WTC11 (cell line): ENCODE data around the gene KRTAP3-2. TPM values are rescaled to one million over a fixed set of nuclear protein-coding genes. Genes with fewer than 3 reads are reported as not detected.

Experiments
- ATAC-seq: fragments of 200-7000 bp; cut with Tn5 transposase; 2 replicates; pipeline ENCODE4 v1.10.0; 2021; ENCODE audit warnings: mild to moderate bottlenecking, moderate library complexity
- CTCF ChIA-PET: fragments of 300-600 bp; sonication (Branson Sonifier 250); formaldehyde crosslinking; loops from one replicate; lab custom pipeline; 2021; ENCODE audit warnings: antibody characterized with exemption; lab: Charles Lee
- POLR2A ChIA-PET: fragments of 350-600 bp; sonication (Branson Sonifier 250); formaldehyde crosslinking; loops from one replicate; lab custom pipeline; 2021; ENCODE audit warnings: antibody characterized with exemption; lab: Charles Lee
- DNase-seq: peaks from one replicate; pipeline ENCODE4 v3.0.0; 2021; ENCODE audit warnings: low spot score
- H3K27ac Mint-ChIP-seq: 2 replicates; pipeline ENCODE4 v1.8.0; 2021; ENCODE audit warnings: mixed read lengths
- H3K27me3 Mint-ChIP-seq: 2 replicates; pipeline ENCODE4 v1.8.0; 2021; ENCODE audit warnings: low read depth, mild to moderate bottlenecking, moderate library complexity, mixed read lengths
- H3K36me3 Mint-ChIP-seq: 2 replicates; pipeline ENCODE4 v1.8.0; 2021; ENCODE audit warnings: mixed read lengths
- H3K4me1 Mint-ChIP-seq: 2 replicates; pipeline ENCODE4 v1.8.0; 2022; ENCODE audit warnings: mixed read lengths
- H3K4me3 Mint-ChIP-seq: 2 replicates; pipeline ENCODE4 v1.8.0; 2021; ENCODE audit warnings: mild to moderate bottlenecking, moderate library complexity, mixed read lengths
- H3K9me3 Mint-ChIP-seq: 2 replicates; pipeline ENCODE4 v1.8.0; 2021; ENCODE audit warnings: mixed read lengths
- CREB1 ChIP-seq: sonication (generic); formaldehyde crosslinking; IDR thresholded peaks from 2 replicates; pipeline ENCODE4 v1.8.0; 2023; ENCODE audit warnings: mild to moderate bottlenecking, missing genetic modification reagents
- ESRRA ChIP-seq: sonication (generic); formaldehyde crosslinking; IDR thresholded peaks from 2 replicates; pipeline ENCODE4 v1.8.1; 2022; ENCODE audit warnings: mild to moderate bottlenecking, missing genetic modification reagents, borderline replicate concordance
- FOXK1 ChIP-seq: sonication (generic); formaldehyde crosslinking; IDR thresholded peaks from 2 replicates; pipeline ENCODE4 v1.8.0; 2022; ENCODE audit warnings: mild to moderate bottlenecking, moderate library complexity, missing genetic modification reagents
- FOXP1 ChIP-seq: sonication (generic); formaldehyde crosslinking; IDR thresholded peaks from 2 replicates; pipeline ENCODE4 v1.8.0; 2022; ENCODE audit warnings: missing genetic modification reagents, mild to moderate bottlenecking, moderate library complexity, borderline replicate concordance
- GABPB1 ChIP-seq: sonication (generic); formaldehyde crosslinking; IDR thresholded peaks from 2 replicates; pipeline ENCODE4 v1.8.1; 2023; ENCODE audit warnings: mild to moderate bottlenecking, missing genetic modification reagents
- GRHL2 ChIP-seq: fragments of 250-450 bp; sonication (Bioruptor Pico); IDR thresholded peaks from 2 replicates; pipeline ENCODE4 v1.8.0; 2022; ENCODE audit warnings: mild to moderate bottlenecking, moderate library complexity; ENCODE audit not compliant: insufficient replicate concordance, severe bottlenecking
- NR1H2 ChIP-seq: sonication (generic); formaldehyde crosslinking; IDR thresholded peaks from 2 replicates; pipeline ENCODE4 v1.9.0; 2021; ENCODE audit warnings: mild to moderate bottlenecking, moderate library complexity, missing genetic modification reagents
- NR3C1 ChIP-seq: sonication (generic); formaldehyde crosslinking; conservative IDR thresholded peaks from 2 replicates; pipeline ENCODE4 v1.8.1; 2023; ENCODE audit warnings: low read depth, mild to moderate bottlenecking, missing genetic modification reagents
- SMAD4 ChIP-seq: sonication (generic); formaldehyde crosslinking; IDR thresholded peaks from 2 replicates; pipeline ENCODE4 v1.8.0; 2022; ENCODE audit warnings: mild to moderate bottlenecking, missing genetic modification reagents
- SP1 ChIP-seq: sonication (generic); formaldehyde crosslinking; conservative IDR thresholded peaks from 2 replicates; pipeline ENCODE4 v1.8.1; 2022; ENCODE audit warnings: missing genetic modification reagents
- ZNF121 ChIP-seq: sonication (generic); formaldehyde crosslinking; IDR thresholded peaks from 2 replicates; pipeline ENCODE4 v1.8.0; 2023; ENCODE audit warnings: missing genetic modification reagents
- ZNF232 ChIP-seq: sonication (generic); formaldehyde crosslinking; IDR thresholded peaks from 2 replicates; pipeline ENCODE4 v1.8.0; 2022; ENCODE audit warnings: mild to moderate bottlenecking, missing genetic modification reagents
- ZNF317 ChIP-seq: sonication (generic); formaldehyde crosslinking; IDR thresholded peaks from 2 replicates; pipeline ENCODE4 v1.8.1; 2023; ENCODE audit warnings: low read depth, mild to moderate bottlenecking, moderate library complexity, missing genetic modification reagents, borderline replicate concordance
- ZNF671 ChIP-seq: fragments of 250-450 bp; sonication (Bioruptor Pico); IDR thresholded peaks from 2 replicates; pipeline ENCODE4 v1.8.0; 2021; ENCODE audit warnings: mild to moderate bottlenecking
- total RNA-seq: library from RNA; stranded (reverse); gene quantifications from 3 replicates; pipeline ENCODE4 v1.2.3, GENCODE V29; 2021
- TF ChIP-seq, protein P1 (sequence below): sonication (generic); formaldehyde crosslinking; IDR thresholded peaks from 2 replicates; pipeline ENCODE4 v1.8.1; 2023; ENCODE audit warnings: mild to moderate bottlenecking, missing genetic modification reagents, moderate library complexity
- TF ChIP-seq, protein P2 (sequence below): sonication (generic); formaldehyde crosslinking; IDR thresholded peaks from 2 replicates; pipeline ENCODE4 v1.8.0; 2022; ENCODE audit warnings: mild to moderate bottlenecking, missing genetic modification reagents
- TF ChIP-seq, protein P3 (sequence below): sonication (generic); formaldehyde crosslinking; IDR thresholded peaks from 2 replicates; pipeline ENCODE4 v1.8.1; 2023; ENCODE audit warnings: mild to moderate bottlenecking, missing genetic modification reagents
- TF ChIP-seq, protein P4 (sequence below): sonication (generic); formaldehyde crosslinking; IDR thresholded peaks from 2 replicates; pipeline ENCODE4 v1.8.1; 2023; ENCODE audit warnings: mild to moderate bottlenecking, moderate library complexity, missing genetic modification reagents
- TF ChIP-seq, protein P5 (sequence below): fragments of 250-450 bp; sonication (Bioruptor Pico); IDR thresholded peaks from 2 replicates; pipeline ENCODE4 v1.9.0; 2021; ENCODE audit warnings: mild to moderate bottlenecking

KRTAP3-2 gene
- total RNA-seq, 1 experiment from 2014 or later = not detected

DNA sequence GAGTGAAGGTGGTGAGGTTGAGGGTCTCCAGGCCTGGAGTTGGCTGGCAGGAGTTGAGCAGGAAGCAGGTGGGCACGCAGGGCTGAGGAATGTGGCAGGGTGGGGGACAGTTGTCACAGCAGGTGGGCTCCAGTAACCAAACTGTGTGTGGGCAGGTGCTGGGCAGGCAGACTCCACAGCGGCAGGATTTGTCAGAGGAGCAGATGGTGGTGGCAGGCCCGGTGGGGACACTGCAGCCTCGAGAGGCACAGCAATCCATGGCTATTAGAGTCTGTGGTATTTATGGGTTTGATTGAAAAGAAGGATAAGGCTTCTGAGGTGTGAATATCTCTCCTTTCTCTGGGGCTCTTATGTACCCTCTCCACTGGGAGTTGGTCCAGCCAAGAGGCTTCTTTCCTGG is 5.9 kb downstream of the KRTAP3-2 start, which contains the start of gene KRTAP3-3 (continued):
- TF ChIP-seq SMAD4 (CRISPR knock-in tag) = no peak
- no peak for TF ChIP-seq FOXP1 (CRISPR knock-in tag)

DNA sequence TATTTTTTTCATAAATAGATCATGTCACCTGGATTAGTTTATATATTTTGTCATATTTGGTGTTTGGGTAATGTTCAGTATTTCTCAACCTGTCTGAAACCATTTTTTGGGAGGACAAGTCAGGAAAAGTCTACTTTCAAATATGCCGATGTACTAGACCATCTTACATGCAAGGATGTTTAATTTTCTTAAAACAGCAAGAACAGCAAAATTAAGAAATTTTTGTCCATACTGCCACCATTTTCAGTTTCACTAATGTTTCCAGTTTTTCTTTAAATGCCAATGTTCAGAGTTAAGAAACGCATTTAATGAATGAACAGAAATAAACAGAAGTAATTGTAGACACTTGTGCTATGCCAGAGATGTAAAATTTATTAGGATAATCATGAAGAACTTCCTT is 6.6 kb downstream of the KRTAP3-2 start:
- no peak for DNase-seq
- ChIA-PET POLR2A (no interaction called here), CTCF (no interaction called here)
- no peaks in the 10 kb centered on the region for H3K27me3 Mint-ChIP-seq
- ATAC-seq = no peak
- TF ChIP-seq CREB1 (CRISPR knock-in tag) = no peak
- H3K27ac Mint-ChIP-seq = no peak overlapping the region
- H3K4me3 Mint-ChIP-seq = no peak overlapping the region
- H3K36me3 Mint-ChIP-seq = no peaks in the 10 kb centered on the region
- H3K9me3 Mint-ChIP-seq = peaks cover 6% of the 10 kb centered on the region
- H3K4me1 Mint-ChIP-seq = peaks cover 7% of the 10 kb centered on the region; the same call in 1 of the 2 replicates

DNA sequence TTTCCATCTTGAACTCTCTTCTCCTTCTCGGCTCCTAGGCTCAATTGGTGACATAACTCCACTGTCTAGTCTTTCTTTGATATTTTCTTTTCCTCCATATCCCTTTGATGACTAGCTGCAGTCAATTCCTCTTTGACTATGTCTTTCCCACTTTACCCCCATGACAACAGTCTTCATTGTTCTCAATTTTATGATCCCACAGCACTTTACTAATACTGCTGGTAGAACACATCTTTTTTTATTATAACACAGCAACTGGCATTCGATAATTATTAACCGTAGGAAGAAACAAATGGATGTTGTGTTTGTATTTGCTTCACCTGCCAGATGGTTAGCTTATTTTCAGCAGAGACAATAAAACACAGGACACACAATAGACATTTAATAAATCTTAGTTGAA is 7.0 kb downstream of the KRTAP3-2 start:
- Mint-ChIP-seq H3K9me3 (peaks cover 6% of the 10 kb centered on the region), H3K4me1 (peaks cover 9% of the 10 kb centered on the region; the same call in 1 of the 2 replicates), H3K4me3 (no peak overlapping the region), H3K36me3 (no peaks in the 10 kb centered on the region), H3K27me3 (no peaks in the 10 kb centered on the region), H3K27ac (no peak overlapping the region)
- DNase-seq (no peak), ATAC-seq (no peak)
- TF ChIP-seq ZNF671 = no peak
- TF ChIP-seq ZNF121 (CRISPR knock-in tag) = no peak
- TF ChIP-seq GRHL2 (CRISPR knock-in tag) = no peak
- no peak for TF ChIP-seq NR1H2
- TF ChIP-seq ZNF232 (CRISPR knock-in tag) = no peak
- no peak for TF ChIP-seq SP1 (CRISPR knock-in tag)
- TF ChIP-seq, protein P1, sequence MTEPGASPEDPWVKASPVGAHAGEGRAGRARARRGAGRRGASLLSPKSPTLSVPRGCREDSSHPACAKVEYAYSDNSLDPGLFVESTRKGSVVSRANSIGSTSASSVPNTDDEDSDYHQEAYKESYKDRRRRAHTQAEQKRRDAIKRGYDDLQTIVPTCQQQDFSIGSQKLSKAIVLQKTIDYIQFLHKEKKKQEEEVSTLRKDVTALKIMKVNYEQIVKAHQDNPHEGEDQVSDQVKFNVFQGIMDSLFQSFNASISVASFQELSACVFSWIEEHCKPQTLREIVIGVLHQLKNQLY (CRISPR knock-in tag) = no peak
- TF ChIP-seq, protein P2, sequence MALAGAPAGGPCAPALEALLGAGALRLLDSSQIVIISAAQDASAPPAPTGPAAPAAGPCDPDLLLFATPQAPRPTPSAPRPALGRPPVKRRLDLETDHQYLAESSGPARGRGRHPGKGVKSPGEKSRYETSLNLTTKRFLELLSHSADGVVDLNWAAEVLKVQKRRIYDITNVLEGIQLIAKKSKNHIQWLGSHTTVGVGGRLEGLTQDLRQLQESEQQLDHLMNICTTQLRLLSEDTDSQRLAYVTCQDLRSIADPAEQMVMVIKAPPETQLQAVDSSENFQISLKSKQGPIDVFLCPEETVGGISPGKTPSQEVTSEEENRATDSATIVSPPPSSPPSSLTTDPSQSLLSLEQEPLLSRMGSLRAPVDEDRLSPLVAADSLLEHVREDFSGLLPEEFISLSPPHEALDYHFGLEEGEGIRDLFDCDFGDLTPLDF = no peak
- no peak for TF ChIP-seq GABPB1 (CRISPR knock-in tag)
- TF ChIP-seq, protein P3, sequence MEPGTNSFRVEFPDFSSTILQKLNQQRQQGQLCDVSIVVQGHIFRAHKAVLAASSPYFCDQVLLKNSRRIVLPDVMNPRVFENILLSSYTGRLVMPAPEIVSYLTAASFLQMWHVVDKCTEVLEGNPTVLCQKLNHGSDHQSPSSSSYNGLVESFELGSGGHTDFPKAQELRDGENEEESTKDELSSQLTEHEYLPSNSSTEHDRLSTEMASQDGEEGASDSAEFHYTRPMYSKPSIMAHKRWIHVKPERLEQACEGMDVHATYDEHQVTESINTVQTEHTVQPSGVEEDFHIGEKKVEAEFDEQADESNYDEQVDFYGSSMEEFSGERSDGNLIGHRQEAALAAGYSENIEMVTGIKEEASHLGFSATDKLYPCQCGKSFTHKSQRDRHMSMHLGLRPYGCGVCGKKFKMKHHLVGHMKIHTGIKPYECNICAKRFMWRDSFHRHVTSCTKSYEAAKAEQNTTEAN (CRISPR knock-in tag) = no peak
- TF ChIP-seq, protein P4, sequence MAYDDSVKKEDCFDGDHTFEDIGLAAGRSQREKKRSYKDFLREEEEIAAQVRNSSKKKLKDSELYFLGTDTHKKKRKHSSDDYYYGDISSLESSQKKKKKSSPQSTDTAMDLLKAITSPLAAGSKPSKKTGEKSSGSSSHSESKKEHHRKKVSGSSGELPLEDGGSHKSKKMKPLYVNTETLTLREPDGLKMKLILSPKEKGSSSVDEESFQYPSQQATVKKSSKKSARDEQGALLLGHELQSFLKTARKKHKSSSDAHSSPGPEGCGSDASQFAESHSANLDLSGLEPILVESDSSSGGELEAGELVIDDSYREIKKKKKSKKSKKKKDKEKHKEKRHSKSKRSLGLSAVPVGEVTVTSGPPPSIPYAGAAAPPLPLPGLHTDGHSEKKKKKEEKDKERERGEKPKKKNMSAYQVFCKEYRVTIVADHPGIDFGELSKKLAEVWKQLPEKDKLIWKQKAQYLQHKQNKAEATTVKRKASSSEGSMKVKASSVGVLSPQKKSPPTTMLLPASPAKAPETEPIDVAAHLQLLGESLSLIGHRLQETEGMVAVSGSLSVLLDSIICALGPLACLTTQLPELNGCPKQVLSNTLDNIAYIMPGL (CRISPR knock-in tag) = no peak
- no peak for TF ChIP-seq ZNF317 (CRISPR knock-in tag)
- TF ChIP-seq, protein P5, sequence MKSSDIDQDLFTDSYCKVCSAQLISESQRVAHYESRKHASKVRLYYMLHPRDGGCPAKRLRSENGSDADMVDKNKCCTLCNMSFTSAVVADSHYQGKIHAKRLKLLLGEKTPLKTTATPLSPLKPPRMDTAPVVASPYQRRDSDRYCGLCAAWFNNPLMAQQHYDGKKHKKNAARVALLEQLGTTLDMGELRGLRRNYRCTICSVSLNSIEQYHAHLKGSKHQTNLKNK = no peak
- no peak for TF ChIP-seq NR3C1 (CRISPR knock-in tag)
- TF ChIP-seq FOXK1 (CRISPR knock-in tag) = no peak
- TF ChIP-seq ESRRA (CRISPR knock-in tag) = no peak
- no peak for TF ChIP-seq SMAD4 (CRISPR knock-in tag)
- POLR2A ChIA-PET = no interaction called here
- CTCF ChIA-PET = interaction anchor here (0.7 kb wide), 1 partner anchor 330 kb away, joined by 3 read pairs; no protein-coding TSS in a partner anchor
